ENCODE results near the gene RASGRP1.

Gene RASGRP1

DNA sequence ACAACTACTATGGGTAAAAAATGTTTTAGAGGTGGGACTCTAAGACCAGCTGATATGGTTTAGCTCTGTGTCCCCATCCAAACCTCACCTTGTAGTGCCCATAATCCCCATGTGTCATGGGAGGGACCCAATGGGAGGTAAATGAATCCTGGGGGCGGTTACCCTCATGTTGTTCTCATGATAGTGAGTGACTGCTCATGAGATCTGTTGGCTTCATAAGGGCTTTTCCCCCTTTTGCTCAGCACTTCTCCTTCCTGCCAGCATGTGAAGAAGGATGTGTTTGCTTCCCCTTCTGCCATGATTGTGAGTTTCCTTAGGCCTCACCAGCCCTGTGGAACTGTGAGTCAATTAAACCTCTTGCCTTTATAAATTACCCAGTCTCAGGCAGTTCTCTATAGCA is 65.0 kb downstream of the RASGRP1 start:
- no peak for DNase-seq

DNA sequence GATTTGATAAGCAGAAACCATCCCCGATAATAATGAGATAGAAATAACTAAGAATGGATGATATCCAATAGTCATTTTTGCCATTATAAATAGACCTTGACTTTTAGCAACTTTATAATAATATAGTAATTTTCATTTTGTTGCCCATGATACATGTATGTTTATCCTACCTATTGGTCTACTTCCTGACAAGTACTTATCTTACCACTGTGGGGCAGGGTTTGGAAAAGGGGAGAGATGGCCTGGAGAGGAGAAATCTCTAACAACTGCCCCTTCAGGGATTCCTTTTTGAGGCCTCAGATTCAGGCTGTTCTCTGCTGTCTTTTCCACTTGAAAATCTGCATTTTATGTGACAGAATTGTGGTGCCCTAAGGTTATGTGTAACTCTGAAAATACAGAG is 68.5 kb downstream of the RASGRP1 start:
- no peak for DNase-seq

- no peak for DNase-seq
Measured at GRCh38 chr15:38490242-38490922, 74.2 kb downstream of the RASGRP1 start.

DNA sequence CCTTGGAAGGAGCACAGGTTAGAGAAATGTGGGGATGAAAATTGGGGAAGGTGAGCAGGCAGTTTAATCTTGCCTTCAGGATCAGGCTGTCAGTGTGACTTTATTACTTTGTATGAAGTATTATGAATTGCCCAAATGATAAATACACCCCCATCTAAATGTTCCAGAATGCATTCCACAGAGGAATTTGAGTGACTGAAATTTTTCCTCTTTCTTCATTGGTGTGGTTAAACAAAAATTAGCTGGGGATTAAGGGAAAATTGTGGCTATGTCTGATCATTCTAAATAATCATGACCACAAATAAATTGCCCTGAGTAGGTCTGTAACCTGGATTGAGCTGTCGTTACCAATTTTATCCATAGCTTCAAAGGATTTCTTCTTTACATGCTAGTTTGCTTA is 77.2 kb downstream of the RASGRP1 start:
- DNase-seq = no peak

DNA sequence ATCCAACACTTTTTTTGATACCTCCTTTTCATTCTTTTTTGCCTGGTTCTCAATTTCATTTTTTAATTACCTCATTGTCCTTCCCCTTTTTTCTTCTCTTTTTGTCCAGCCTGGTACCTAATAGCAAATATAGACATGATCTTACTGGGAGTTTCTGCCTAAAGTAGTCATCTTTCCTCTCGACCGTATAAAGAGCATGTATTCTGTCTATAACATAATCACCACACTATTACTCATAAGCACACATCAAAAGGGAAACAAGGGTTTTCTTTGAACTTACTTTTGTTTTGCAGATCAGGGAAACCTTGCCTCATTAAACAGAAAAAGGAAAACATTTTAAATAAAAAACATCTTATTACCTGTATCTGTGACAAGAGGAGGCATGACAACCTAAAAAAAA is 77.7 kb downstream of the RASGRP1 start:
- DNase-seq = peak; percentile 76

DNA sequence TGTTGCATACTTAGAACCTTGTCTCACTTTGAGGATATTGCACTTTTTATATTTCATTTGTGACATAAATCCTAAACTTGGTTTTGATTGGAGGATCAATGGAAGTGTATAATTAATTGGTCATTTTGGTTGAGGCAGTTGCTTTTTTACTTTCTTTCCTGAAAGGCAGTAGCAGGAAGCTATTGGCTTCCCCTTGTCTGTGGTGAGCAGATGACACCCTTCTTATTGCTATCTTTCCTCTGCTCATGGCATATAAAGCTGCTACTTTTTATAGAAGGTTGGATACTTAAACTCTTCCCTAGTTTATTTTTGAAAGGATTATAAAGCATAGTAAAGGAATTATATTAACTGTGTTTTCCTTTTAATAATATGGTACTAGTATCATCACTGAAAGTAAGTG is 82.0 kb downstream of the RASGRP1 start:
- DNase-seq = no peak

DNA sequence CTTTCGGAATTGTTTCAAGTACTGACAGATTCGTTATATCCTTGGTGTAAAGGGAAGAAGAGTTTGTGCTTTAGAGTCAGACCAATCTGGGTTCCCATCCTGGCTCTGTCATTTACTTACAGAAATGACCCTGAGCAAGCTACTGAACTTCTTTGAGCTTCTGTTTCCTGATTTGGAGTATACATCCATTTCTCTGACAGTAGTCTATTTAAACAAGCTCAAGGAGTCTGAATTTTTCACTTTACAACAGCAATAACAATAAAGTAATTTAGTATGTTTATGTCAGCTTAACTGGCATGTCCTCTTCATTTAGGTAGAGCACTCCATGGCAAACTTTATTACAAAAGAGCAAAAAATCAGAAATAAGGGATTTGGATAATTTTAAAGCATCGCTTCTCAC is 82.9 kb downstream of the RASGRP1 start:
- no peak for DNase-seq

DNA sequence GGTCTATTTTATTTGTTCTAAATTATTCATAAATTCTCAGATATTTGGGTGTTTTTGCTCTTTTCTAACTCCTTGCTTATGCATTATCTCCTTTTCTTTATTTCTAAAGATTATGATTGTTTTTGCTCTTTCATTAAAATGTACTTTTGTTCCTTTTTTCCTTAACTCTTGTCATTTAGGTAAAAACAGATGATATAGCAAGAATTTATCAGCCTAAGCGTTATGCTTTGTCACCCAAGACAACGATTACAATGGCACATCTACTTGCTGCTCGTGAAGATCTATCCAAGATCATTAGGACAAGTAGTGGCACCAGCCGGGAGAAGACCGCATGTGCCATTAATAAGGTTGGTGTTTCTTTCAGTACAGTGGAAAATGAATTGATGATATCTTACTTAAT is 83.5 kb downstream of the RASGRP1 start:
- DNase-seq = no peak

- DNase-seq = peak; percentile 39
Measured at GRCh38 chr15:38479756-38480155, 84.9 kb downstream of the RASGRP1 start.

DNA sequence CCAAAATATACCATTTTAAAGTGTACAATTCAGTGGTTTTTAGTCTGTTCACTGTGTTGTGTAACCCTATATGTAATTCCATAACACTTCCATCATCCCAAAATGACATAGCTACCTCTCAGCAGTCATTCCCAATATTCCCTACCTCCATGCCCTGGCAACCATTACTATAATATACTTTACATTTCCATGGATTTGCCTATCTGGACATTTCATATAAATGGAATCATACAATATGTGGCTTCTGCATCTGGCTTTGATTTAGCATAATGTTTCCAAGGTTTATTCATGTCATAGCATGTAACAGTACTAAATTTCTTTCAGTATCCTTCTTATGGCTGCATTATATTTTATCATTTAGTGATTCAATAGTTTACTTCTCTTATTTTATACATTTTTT is 85.3 kb downstream of the RASGRP1 start:
- DNase-seq = no peak

DNA sequence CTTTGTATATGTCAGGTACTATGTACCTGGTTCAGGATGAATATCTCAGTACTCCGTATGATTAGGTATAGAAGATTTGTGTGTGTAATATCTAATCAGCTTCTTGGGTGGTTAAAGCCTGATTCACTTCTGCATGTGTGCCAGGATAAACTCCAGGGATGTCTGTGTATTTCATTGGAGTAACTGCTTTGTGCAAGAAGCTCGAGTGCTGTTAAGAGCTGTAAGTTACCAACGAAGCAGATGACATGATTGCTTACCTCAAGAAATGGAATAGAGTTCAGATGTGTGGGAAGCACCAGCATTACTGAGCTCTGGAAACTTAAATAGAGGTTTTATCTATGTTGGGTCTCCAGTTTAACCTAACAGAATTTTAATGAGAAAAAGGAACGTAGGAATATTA is 87.0 kb downstream of the RASGRP1 start:
- no peak for DNase-seq

DNA sequence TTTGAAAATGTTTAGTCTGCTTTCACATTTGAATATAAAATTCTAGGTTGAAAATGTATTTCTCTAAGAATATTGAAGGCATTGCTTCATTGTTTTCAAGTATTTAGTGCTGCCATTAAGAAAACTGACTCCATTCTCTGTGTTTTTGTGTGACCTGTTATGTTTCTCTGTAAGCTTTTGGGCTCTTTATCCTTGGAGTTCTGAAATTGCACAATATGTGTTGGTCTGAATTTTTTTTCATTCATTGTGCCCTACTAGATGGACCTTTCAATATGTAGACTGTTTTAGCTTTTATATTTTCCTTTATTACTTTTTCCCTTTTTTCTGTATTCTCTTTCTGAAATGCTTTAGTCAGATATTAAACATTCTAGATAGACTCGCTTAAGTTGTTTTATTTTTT is 88.5 kb downstream of the RASGRP1 start:
- DNase-seq = no peak

- no peak for DNase-seq
Measured at GRCh38 chr15:38475361-38475760, 89.3 kb downstream of the RASGRP1 start.

- peak; percentile 62 for DNase-seq
Measured at GRCh38 chr15:38474155-38474757, 90.4 kb downstream of the RASGRP1 start.

DNA sequence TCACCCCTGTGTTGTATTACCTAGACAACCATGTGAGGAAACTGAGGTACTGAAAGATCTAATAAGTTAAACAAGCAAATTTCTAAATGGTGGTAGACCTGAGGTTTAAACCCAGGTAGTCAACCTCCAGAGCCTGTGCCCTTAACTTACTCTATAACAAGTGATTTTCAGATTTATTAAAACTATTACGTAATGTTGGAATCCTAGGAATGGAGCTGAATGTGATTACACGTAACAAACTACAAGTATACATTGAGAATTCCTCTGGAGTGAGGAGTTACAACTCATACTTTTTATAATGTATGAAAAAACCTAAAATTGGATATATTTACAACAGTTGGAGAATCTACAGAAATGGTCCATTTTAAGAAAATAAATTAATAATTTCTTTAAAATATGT is 92.6 kb downstream of the RASGRP1 start:
- no peak for DNase-seq

DNA sequence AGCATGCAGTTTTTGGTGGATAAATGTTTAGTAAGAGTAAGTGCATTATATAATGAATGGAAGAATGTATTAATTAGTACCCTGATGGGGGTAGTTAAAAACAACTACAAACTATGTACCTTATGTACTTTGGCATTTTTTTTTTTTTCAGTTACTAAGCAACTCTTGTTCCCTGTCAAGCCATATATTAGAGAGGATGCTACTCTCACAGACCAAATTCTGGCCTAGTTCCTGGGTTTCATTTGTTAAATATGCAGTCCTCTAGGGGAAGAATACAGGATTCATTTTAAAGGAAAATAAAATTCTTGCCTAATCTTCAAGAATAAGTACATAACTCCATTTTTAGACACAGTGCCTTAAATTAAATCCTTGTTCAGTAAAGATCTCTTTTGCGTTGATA is 93.8 kb downstream of the RASGRP1 start:
- no peak for DNase-seq

DNA sequence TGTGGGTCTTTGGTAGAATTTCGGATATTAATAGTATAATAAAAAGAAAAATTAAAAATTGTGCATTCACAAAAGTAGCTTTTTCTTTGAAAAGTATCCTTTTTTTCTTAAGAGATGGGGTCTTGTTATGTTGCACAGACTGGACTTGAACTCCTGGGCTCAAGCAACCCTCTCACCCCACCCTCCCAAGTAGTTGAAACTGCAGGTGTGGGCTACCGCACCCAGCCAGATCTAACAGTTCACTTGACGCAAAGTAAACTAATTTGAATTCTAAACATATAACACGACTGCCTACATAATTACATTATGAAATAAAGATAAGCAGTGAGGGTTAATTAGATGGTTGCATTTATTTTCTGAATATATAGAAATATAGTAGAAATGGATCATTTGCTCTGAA is 99.9 kb downstream of the RASGRP1 start:
- no peak for DNase-seq

GRCh38 chr15:38463893-38464292 is 100.7 kb downstream of the RASGRP1 start:
- DNase-seq = no peak

DNA sequence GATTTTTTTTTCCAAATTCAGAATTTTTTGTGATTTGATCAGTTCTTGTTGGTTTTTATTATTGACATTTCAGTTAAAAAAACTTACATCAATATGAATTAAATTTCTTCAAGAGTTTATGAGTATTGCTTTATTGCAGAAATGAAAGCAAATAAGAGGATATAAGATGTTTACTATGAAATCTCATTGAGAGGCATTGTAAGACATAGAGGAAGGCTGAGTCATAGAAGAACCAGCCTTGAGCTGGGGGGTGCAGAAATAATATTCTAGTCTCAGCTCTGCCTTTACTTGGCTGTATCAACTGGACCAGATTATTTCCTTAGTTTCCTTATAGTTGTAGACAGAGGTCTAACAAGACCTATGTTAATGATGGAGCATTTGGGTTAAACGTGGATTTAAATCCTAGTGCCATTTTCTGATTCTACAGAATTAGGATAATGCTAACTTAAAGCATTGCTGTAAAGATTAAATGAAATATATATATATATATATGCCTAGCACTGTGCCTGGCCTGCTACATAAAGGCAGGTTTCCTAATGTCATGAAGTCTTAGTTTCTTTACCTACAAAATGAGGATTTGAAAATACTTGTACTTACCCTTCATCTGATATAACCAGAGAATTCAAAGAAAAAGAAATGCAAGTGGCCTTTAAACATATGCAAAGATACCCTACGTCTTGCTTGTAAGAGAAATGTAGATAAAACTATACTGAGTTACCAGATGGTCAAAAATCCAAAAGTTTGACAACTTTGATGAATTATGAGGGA is 103.4 kb downstream of the RASGRP1 start:
- peak; percentile 68 for DNase-seq

- DNase-seq = no peak
Measured at GRCh38 chr15:38460543-38460942, 104.1 kb downstream of the RASGRP1 start.

DNA sequence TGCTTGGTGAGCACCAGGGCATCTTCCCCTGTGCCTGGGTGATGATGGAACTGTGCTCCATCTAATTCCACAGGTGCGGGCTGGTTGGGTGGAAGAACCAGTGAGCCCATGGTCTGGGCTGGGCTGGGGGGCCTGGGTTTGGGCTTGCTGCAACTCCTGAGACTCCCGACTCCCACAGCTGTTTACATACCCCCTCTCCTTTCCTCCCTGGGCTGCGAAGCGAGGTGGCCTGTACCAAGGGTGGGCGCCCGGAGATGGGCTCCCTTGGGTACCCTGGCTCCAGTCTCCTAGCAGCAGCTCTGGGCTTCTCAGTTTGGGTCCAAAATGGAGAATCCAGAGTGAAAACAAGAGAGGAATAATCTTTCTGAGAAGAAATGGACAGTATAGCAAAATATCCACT is 105.1 kb downstream of the RASGRP1 start:
- no peak for DNase-seq

- DNase-seq = no peak
Measured at GRCh38 chr15:38458646-38459045, 106.0 kb downstream of the RASGRP1 start.

GRCh38 chr15:38455092-38455491 is 109.5 kb downstream of the RASGRP1 start:
- DNase-seq = no peak

GRCh38 chr15:38454696-38455090 is 109.9 kb downstream of the RASGRP1 start:
- DNase-seq = no peak

Measured in suppressor macrophage treated with lipopolysaccharide for 4 hours (primary cell).